RCC 7860 (cell line): ENCODE data around the gene BNC2.

Experiments
- DNase-seq: peaks from one replicate; pipeline ENCODE4 v3.0.0-alpha.2; 2015; ENCODE audit warnings: low spot score
- FAIRE-seq: peaks from 2 replicates; lab custom pipeline; 2012; peaks lifted over from hg19 to GRCh38; lab: Jason Lieb, UNC

BNC2 gene

DNA sequence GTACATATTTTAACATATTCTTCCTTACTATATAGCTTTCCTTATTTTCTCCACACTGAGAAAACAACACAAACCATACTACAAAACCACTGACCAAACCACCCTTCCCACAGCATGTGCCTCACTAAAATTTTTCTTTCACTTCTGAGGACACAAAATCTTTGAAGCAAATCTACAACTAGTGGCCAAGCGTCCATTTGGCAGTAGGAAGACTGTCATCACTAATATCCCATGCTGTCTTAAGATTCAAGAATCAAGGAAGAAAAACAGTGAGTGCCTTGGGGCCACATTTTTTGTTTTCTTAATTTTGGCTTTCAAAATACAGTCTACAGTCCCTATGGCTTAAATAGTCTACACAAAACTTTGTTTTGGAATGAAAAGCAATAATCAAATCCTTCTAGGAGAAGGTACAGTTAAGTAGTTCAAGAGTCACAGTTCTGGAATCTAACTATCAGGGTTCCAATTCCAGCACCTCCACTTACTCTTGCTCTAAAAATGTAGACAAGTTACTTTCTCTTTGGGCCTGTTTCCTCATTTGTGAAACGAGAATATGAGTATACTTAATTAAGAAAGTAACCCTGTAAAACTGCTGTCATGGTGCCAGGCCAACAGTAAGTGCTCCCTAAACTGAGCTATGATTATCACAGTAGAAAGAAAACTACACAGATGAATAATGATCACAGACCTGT is 227.9 kb downstream of the BNC2 start:
- DNase-seq, result no peak
- no peak for FAIRE-seq

DNA sequence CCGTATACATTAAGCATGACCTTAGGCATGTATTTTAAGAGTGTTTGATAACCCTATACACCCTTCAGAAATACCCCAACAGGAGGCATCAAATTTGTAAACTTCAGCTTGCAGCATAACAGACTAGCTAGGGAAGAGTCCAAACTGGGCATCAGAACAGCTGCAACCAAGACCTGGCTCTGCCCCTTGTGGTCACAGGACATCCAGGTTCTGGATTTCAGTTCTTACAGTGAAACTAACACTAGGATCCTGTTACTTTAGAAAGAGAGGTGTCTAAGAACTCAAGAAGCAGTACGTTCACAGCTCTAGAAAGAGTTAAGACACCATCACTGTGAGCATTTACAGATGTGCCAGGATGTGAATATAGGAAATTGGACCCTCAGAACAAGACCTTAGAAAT is 229.8 kb downstream of the BNC2 start:
- FAIRE-seq, result peak; percentile 29
- DNase-seq, result no peak

DNA sequence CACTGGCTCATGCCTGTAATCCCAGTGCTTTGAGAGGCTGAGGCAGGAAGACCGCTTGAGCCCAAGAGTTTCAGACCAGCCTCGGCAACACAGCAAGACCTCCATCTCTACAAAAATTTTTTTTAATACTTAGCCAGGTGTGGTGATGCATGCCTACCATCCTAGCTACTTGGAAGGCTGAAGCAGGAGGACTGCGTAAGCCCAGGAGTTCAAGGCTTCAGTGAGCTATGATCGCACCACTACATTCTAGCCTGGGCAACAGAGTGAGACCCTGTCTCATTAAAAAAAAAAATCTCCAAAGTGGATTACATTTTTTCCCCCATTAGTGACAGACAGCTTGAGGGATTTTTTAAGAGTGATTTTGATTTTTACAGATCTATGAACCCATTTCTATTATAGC is 230.8 kb downstream of the BNC2 start:
- FAIRE-seq (no peak), DNase-seq (no peak)

DNA sequence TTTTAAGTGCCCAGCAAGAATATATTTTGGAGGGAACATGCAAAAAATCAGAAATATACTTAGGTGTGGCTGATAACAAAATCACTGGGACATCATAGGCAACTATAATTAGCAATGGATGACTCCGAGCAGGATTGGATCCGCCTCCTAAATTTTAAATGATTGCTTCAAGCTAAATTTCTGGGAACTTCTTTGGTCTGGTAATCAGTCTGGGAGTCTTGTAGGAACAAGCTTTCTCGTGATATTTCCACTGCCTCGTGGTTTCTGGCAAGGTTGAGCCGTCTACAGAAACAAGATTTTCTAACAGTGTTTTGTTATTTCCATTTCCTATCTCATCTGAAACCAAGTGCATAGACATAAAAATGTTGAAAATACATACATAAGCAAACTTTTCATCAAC is 232.6 kb downstream of the BNC2 start:
- no peak for DNase-seq
- FAIRE-seq, result no peak

DNA sequence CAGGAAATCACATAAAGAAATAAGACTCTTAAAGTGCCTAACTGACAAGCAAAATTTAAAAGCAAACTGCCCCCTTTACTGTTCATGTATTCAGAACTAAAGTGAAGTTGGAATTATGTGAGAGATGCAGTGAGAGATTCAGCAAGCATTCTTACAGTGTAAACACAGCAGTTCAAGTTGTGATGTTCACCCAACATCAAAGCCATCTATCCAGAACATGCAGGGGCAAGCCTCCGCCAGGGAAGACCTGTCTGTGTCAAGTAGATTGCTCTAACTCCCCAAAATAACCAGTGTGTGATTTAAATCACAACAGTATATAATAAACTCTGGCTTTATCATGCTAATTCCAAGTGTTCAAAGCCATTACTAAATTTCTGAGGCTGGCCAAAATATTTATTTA is 233.3 kb downstream of the BNC2 start:
- DNase-seq, result no peak
- no peak for FAIRE-seq

DNA sequence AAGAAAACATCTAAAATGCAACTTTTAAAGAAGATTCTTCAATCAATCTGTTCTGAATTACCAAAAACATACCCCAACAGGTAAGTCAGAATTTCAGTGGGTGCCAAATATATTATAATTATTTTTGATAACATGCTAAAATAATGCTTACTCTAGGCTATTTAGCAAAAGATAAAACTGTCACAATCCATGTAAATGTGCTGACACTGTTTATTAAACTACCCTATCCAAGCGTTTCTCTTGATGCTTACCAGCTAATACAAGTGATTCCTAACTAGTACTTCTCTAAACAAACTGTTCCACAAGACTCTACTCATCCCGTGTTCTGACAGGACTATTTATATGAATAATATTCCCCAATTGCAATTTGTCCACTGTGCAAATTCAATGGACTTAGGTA is 236.7 kb downstream of the BNC2 start:
- DNase-seq (no peak), FAIRE-seq (no peak)

DNA sequence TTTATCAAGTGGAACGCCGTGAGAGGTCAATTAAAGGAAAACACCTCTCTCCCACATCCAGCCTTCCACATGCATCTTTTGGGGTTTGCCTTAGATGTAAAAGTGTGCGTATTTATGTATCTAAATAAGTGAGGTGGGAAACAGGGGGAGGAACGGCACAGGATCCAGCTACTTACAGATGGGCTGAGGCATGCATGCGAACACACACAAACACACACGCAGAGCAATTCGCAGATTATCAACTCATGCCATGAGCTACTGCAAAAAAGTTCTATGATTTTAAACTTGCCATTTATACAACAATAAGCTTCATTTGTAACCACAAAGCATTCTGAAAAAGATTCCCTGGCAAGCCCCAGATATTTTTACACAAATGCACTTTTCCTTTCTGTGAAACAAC is 242.1 kb downstream of the BNC2 start:
- no peak for DNase-seq
- FAIRE-seq, result no peak

DNA sequence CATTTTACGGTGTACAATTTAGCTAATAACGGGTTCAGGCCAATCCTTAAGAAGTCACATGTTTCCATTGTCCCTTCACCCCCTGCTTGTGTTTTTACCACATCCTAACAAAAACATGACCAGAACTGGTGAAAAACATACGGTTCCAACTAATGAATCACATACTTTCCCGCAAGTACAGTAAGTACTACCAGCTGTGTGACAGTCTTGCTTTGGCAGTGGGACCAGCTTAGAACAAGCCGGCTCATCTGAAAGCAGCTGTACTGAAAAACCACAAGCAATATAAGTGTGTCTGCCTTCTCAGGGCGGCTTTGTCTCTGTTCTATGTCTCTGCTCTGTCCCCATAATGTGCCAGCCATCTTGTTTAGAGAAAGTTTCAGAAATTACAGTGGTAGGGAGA is 242.5 kb downstream of the BNC2 start:
- FAIRE-seq (peak; percentile 87), DNase-seq (peak; percentile 68)

DNA sequence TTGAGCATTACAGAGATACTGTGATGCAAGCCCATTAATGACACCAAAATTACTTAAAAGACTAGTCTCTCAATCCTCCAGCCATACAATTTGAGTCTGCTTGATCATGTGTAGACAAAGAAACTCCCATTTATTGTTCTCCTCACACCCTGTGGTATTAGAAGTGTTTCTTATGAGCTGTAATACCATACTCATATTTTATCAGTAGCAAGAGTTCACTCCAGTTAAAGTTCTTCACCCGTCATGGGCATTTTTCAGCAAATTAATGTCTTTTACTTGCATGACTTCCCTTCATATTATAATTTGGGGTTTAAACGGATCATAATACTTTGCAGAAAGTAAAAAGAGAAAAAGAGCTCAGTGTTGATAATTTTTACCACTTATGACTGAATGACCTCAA is 242.9 kb downstream of the BNC2 start:
- no peak for DNase-seq

DNA sequence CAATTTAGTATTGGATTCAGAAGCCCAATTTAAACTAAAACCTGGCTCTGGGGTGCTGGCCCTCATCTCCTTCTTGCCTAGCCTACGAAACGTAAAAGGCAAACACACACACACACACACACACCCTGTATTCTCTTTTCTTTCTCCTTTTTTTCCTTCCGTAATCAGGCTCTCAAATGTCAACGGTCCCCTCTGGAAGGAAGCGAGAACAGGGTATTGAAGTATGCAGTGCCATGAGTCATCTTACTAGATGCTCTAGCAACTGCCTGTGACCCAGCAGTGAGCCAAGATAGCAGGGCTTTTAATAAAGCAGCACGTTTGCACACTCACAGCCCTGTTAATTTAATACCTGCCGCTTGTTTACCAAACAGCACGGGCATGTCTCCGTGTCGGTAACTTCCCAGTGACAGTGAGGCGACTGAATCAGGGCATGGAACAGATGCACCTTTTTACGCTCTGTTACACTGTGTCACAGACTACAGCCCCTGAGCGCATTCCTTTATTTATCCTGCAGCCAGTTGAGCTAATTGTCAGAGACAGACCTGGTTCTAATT is 243.8 kb downstream of the BNC2 start:
- FAIRE-seq (peak; percentile 91), DNase-seq (peak; percentile 76)

More for the DNA sequence above, 242.9 kb downstream of the BNC2 start:
- no peak for FAIRE-seq

DNA sequence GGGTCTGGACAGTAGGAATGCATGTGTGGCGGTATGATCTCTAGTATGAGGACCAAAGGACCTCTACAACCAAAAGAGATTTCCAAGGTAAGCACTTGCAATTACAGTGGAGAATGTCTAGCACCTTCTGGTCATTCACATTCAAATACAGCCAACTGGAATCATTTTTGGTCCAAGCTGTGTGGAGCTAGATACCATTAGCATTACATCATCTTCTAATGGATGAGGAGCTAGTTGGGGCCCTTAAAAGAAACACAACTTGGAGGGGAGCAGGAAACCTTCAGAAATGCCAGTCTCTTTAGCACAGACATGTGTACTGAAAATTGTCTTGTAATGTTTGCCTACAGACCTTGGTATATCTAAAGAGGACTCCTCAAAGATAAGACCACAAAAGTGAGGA is 244.7 kb downstream of the BNC2 start:
- DNase-seq (peak; percentile 20), FAIRE-seq (peak; percentile 28)

DNA sequence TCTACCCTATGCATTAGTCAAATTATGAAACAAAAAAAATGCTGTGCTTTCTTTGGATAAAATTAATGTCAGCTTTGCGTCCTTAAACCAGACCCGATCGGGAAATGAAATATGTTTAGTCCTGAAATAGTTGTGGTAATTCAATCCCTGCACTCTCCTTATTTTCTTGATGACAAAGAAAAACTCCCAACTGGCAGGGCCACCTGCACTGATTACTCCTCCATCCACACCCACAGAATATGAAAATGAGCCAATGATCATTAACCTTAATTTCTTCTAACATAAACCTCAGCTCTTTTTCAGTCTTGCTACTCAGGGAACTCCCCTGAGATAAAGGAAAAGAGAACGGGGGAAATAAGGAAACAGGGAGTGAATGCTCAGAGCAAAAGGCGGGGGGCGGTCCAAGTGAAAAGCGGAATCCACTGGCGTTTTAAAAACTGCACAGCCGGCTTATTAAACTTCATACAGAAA is 245.3 kb downstream of the BNC2 start:
- DNase-seq (no peak), FAIRE-seq (no peak)

DNA sequence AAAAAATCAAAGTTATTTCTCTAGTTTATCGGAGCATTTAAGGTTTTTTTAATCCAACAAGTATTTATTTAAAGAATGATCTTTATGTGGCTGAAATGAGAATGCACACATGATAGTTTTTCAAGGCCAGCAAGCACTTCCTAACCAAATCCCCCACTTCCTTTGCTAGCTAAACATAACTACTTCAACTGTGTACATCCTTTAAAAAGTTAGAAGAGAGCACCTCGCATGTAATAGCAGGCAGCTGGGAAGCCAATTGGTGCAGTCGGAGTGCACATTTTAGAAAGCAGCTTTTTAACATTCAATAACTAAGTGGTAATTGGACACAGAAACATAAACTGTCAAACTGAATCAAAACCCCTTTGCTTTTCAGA is 245.7 kb downstream of the BNC2 start:
- DNase-seq (no peak), FAIRE-seq (no peak)

DNA sequence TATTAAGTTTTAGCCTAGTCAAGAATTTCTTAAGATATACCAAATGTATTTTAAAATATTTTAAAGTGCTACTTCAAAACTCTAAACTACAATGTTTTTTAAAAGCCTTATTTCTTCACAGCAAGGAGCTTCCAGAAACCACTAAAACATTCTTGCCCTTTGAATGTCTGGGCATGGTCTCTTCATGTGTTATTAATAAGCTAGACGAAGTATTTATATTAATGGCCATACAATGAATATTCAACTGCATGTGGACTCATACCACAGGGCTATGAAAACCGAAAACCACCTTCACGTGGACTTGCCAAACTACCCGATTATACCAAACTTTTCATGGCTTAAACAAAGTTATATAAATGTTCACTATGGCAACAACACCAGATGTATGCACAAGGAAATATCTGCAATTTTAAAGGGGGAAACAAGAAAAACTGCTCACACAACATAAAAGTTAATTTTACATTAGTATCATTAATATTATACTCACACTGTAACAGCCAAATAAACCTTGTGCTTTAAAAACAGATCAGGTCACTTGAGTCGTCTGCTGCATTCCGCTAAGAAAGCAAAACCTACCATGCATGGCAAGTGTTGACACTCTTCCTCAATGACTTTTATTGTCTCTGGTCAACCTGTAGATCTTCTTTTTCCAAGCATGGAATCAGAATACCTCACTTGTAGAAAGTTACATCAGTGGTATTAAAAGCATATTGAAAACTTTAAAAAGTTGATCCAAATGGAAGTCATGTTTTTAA is 246.3 kb downstream of the BNC2 start:
- DNase-seq (peak; percentile 13), FAIRE-seq (peak; percentile 78)

DNA sequence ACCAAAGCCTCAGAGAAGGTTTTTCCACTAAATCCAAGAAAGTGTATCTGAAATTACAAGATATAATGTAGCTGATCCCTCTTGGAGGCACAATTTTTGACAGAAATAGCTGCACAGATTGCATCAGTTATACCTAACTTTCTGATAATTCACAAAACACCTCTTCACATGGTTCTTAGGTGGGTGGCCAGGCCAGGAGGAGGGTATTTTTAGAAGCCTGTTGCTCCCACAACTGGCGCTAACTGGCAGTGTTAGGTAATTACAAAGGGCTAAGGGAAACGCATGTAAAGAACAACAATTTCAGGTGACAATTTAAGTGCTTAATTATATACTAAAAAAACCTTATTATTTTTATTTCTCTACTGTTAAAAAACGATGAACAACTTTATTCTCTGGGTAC is 247.9 kb downstream of the BNC2 start:
- FAIRE-seq (no peak), DNase-seq (no peak)

DNA sequence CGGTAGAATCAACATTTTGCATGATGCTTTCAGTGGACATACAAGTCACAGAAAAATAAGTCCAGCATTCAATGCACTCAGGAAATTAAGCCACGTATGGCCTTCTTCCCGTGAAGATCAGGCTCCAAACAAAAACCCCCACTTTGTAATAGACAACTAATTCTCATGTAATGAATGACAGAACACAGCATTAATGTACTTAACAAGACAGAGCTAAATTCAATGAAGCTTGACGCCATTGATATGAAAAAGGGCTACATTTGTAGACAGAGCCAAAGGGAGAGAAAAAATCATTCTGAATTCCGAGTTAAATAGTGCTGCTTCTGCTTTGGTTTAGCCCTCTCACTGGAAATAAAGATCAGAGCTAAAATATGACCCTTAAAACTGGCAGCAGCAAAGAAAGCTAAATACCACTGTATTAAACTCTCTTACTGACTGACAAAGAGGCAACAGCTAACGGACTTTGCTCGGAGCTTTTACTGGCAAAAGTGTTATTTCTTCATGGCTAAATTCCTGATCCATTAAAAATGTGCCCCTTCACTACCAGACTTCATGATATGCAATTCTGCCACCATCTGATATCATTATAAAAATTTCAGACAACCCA is 250.5 kb downstream of the BNC2 start:
- peak; percentile 62 for DNase-seq
- FAIRE-seq, result peak; percentile 94

DNA sequence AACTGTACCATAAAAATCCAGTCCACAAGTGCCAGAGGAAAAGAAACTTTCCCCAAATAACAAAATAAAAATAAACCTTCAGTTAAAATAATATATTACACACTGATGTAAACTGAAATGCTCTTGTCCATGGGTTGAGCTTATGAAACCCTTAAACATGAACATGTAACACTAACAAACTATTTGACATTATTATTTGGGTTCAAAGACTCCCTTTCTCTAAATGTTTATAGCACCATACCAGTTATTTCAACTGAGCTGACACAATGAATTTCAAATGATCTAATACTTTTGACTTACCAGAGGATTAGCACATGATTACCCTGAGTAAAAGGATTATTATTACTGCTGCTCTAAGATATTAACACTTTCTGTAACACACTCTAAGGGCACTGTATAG is 251.1 kb downstream of the BNC2 start:
- DNase-seq, result no peak
- FAIRE-seq, result no peak

DNA sequence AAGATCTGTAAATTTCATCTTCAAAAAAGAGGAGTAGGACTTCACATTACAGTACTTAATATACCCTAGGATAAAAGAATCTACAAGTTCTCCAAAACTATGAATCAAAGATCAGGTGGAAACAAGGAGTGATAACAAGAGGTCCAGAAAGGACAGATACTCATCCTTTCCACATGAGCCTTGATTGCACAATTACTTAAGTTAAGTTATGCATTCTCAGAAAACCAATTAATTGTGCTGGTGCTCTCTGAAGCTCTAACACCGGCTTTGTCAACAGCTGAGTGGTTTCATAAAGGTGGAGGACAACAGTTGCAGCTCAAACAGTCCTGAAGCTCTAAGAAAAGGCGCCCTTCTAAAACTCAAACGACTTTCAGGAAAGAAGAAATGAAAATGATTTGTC is 251.9 kb downstream of the BNC2 start:
- DNase-seq (no peak), FAIRE-seq (no peak)

DNA sequence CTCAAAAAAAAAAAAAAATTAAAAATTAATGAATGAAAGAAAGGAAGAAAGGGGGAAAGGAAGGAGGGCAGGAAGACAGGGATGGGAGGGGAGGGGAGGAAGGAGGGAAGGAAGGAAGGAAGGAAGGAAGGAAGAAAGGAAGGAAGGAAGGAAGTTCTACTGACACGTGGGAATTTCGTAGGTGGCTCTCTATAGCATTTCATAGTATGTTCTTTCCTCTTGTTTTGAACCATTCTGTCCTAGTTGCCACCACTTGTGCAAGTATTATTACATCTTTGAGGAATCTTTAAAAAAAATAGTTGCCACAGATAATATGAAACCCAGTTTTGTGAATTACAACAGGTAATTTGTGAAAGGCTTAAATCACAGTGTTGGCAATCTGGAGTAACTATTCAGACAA is 253.8 kb downstream of the BNC2 start:
- DNase-seq (no peak), FAIRE-seq (no peak)

DNA sequence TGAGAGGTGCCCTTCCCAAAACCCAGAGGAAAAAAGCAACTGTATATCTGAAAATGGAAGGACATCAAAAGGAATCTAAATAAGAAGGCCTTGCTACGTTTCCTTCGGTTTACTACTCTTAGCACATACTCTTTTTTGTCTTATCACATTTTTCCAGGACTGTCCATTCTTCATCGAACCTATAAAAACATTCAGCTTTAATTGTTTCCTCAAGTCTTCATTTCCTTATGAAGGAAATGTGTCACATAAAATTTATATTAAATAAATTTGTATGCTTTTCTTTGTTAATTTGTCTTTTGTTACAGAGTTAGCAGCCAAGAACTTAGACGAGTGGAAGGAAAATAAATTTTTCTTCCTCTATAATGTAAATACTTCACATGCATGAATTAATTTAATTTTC is 255.0 kb downstream of the BNC2 start:
- DNase-seq (no peak), FAIRE-seq (no peak)

DNA sequence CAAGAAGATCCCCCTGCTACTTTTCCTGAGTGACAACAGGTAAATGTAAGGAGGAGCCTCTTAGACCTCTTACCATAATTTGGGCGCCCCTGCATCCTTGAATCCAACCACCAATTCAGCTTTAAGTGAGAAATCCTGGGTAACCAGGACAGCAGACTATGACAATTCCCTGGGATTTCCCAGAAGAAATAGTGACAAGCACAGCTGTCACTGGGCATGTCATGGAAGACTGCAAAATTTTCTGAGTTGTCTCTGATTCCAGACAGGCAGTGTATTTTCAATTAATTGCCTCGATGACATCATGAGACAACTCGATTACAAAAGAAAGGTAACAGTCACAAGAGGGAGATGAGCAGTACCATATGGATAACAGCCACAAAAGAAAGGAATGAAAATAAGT is 256.9 kb downstream of the BNC2 start:
- DNase-seq (no peak), FAIRE-seq (no peak)

DNA sequence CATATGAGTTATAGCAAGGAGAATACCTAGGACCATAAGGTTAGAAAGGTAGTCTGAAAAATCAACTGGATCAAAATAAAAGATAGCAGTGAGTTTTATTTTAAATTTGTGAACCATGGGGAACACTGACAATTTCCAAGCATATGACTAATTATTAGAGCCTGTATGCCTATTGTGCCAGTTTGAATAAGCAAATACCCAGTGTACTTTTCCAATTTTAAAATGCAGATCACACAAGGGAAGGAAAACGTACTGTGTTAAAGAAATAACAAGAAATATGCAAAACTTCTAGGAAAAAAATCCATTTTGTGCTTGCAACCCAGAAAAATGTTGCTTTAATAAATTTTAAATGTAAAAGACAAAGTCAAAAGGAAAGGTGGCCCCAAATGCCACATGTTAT is 257.4 kb downstream of the BNC2 start:
- FAIRE-seq, result no peak

More for the DNA sequence above, 257.4 kb downstream of the BNC2 start:
- no peak for DNase-seq
